B cell (primary cell): ENCODE measurements around the gene METTL27. TPM values are rescaled to one million over a fixed set of nuclear protein-coding genes. Genes with fewer than 3 reads are reported as not detected.

Source experiments
- ATAC-seq: fragments of 200-7000 bp; cut with Tn5 transposase; one replicate; pipeline ENCODE4 v1.10.0; 2021; ENCODE audit warnings: low read depth, mild to moderate bottlenecking, moderate number of reproducible peaks, moderate library complexity
- CTCF ChIA-PET: fragments of 350-600 bp; sonication (Branson Sonifier 250); formaldehyde crosslinking; loops from one replicate; lab custom pipeline; 2021; ENCODE audit warnings: antibody characterized with exemption, inconsistent platforms; lab: Charles Lee
- POLR2A ChIA-PET: fragments of 350-600 bp; sonication (Branson Sonifier 250); formaldehyde crosslinking; loops from one replicate; lab custom pipeline; 2021; ENCODE audit warnings: antibody characterized with exemption; lab: Charles Lee
- DNase-seq: peaks from one replicate; pipeline ENCODE4 v3.0.0; 2013
- H2AFZ ChIP-seq: 2 replicates; pipeline ENCODE4 v1.6.1; 2012; ENCODE audit warnings: mild to moderate bottlenecking, low read depth, low read length; ENCODE audit not compliant: insufficient read depth, poor library complexity, severe bottlenecking
- H3K27ac ChIP-seq, 2 donors: 1 replicate in 1 of 2; 2 replicates in 1 of 2; pipeline ENCODE4 v1.5.1; 2012 to 2013; ENCODE audit warnings: low read length in 2 of 2, mild to moderate bottlenecking in 2 of 2, moderate library complexity in 1 of 2
- H3K27me3 ChIP-seq, 4 experiments: fragments of 200-600 bp in 1 of 4; sonication (generic) in 1 of 4; replicated peaks in 1 of 4; 1 replicate in 2 of 4; 2 replicates in 2 of 4; pipeline versions ENCODE4 v1.6.1 to v1.7.0; 2013 to 2016; ENCODE audit warnings: low read length in 3 of 4, mild to moderate bottlenecking in 2 of 4, mixed read lengths in 1 of 4, moderate library complexity in 1 of 4; ENCODE audit not compliant: insufficient read depth in 4 of 4, control insufficient read depth in 3 of 4; ENCODE audit errors: control extremely low read depth in 1 of 4
- H3K36me3 ChIP-seq, 2 experiments: replicated peaks in 1 of 2; 1 replicate in 1 of 2; 2 replicates in 1 of 2; pipeline versions ENCODE4 v1.6.1 to v1.7.1; 2013; ENCODE audit warnings: low read length in 1 of 2; ENCODE audit not compliant: insufficient read depth in 2 of 2, control insufficient read depth in 1 of 2; ENCODE audit errors: control extremely low read depth in 1 of 2, extremely low read depth in 1 of 2
- H3K4me1 ChIP-seq, 2 donors: fragments of 200-600 bp in 1 of 2; sonication (generic) in 1 of 2; 1 replicate in 1 of 2; 2 replicates in 1 of 2; pipeline versions ENCODE4 v1.5.1 to v1.6.1; 2013 to 2017; ENCODE audit warnings: low read length in 2 of 2; ENCODE audit not compliant: control insufficient read depth in 2 of 2, insufficient read depth in 2 of 2
- H3K4me2 ChIP-seq: replicated peaks from 2 replicates; pipeline ENCODE3; 2012; ENCODE audit warnings: mild to moderate bottlenecking, low read depth, low read length; ENCODE audit not compliant: poor library complexity, severe bottlenecking
- H3K4me3 ChIP-seq, 5 experiments: fragments of 200-600 bp in 1 of 5; sonication (generic) in 1 of 5; 1 replicate in 3 of 5; 2 replicates in 2 of 5; pipeline versions ENCODE4 v1.5.1 to v1.7.0; 2011 to 2016; ENCODE audit warnings: low read length in 4 of 5, mild to moderate bottlenecking in 4 of 5, low read depth in 2 of 5, control low read depth in 1 of 5, moderate library complexity in 1 of 5; ENCODE audit not compliant: insufficient read depth in 1 of 5; ENCODE audit errors: control extremely low read depth in 1 of 5, extremely low read depth in 1 of 5
- H3K79me2 ChIP-seq: fragments of 200-600 bp; sonication (generic); one replicate; pipeline ENCODE4 v1.6.0; 2016; ENCODE audit warnings: low read length; ENCODE audit not compliant: control insufficient read depth, insufficient read depth
- H3K9ac ChIP-seq: fragments of 200-600 bp; sonication (generic); 2 replicates; pipeline ENCODE4 v1.6.1; 2017; ENCODE audit warnings: mild to moderate bottlenecking, low read length, moderate library complexity
- H3K9me3 ChIP-seq, 3 donors: one replicate each; pipeline versions ENCODE4 v1.6.1 to v1.7.1; 2013; ENCODE audit warnings: low read length in 2 of 3; ENCODE audit not compliant: control insufficient read depth in 2 of 3, insufficient read depth in 1 of 3; ENCODE audit errors: control extremely low read depth in 1 of 3
- H4K20me1 ChIP-seq: 2 replicates; pipeline ENCODE4 v1.6.0; 2012; ENCODE audit warnings: mild to moderate bottlenecking, low read length; ENCODE audit not compliant: insufficient read depth, control insufficient read depth, poor library complexity, severe bottlenecking
- H3K27ac Mint-ChIP-seq: one replicate; pipeline ENCODE4 v1.8.0; 2021; ENCODE audit warnings: mixed read lengths
- H3K27me3 Mint-ChIP-seq: one replicate; pipeline ENCODE4 v1.8.0; 2021; ENCODE audit warnings: mixed read lengths
- H3K4me1 Mint-ChIP-seq: one replicate; pipeline ENCODE4 v1.8.0; 2021; ENCODE audit warnings: mixed read lengths
- H3K4me3 Mint-ChIP-seq: one replicate; pipeline ENCODE4 v1.8.0; 2021; ENCODE audit warnings: mixed read lengths
- H3K9me3 Mint-ChIP-seq: one replicate; pipeline ENCODE4 v1.8.0; 2022; ENCODE audit warnings: mixed read lengths; ENCODE audit not compliant: insufficient read depth
- CTCF ChIP-seq: fragments of 200-600 bp; IDR thresholded peaks from one replicate; pipeline ENCODE4 v1.8.0; 2022; ENCODE audit warnings: antibody characterized with exemption, mild to moderate bottlenecking
- EZH2 ChIP-seq: IDR thresholded peaks from 2 replicates; pipeline ENCODE4 v1.6.1; 2012; ENCODE audit warnings: borderline replicate concordance, low read depth, mild to moderate bottlenecking, moderate library complexity, low read length; ENCODE audit not compliant: insufficient read depth, poor library complexity, severe bottlenecking
- WGBS: methylation state at CpG from one replicate; pipeline ENCODE4 v1.1.5; 2013; ENCODE audit warnings: missing lambda C conversion rate; ENCODE audit not compliant: insufficient coverage; 5-methylcytosine and 5-hydroxymethylcytosine counted together
- intact Hi-C: fragments of 100-400 bp; cut with micrococcal nuclease; formaldehyde crosslinking; loops from one replicate; pipeline ENCODE4 v1.10.0; 2022
- polyA plus RNA-seq: library from polyadenylated mRNA; depleted of rRNA; stranded (reverse); fragments of >200 nt; gene quantifications from 2 replicates; pipeline ENCODE4 v1.2.3, GENCODE V29; 2012
- total RNA-seq, 2 donors: library from RNA; stranded (reverse); fragments of 120-200 nt in 1 of 2; gene quantifications; 1 replicate in 1 of 2; 2 replicates in 1 of 2; pipeline versions ENCODE4 v1.2.3 to v1.2.4, GENCODE V29; 2013 to 2022

METTL27 gene
- total and polyA plus RNA-seq, 2 donors (not counting 1 experiment from before 2014, with no cell fraction given), result 0.37 to 1.5 TPM

GRCh38 chr7:73809467-73809951 is 32.8 kb downstream of the METTL27 start:
- Histone ChIP-seq H2AFZ (no peak overlapping the region), H3K9me3 (peaks cover 2 to 23% (median 9%) of the 10 kb centered on the region in 3 donors), H3K27me3 (peaks cover 0 to 13% (median 0%) of the 10 kb centered on the region in 4 experiments), H3K4me1 (no peaks in the 10 kb centered on the region), H3K27ac (no peak overlapping the region), H3K4me2 (no peak overlapping the region), H3K79me2 (no peaks in the 10 kb centered on the region), H3K4me3 (no peak overlapping the region), H3K9ac (no peak overlapping the region), H4K20me1 (no peaks in the 10 kb centered on the region), H3K36me3 (no peaks in the 10 kb centered on the region)
- H3K27me3 Mint-ChIP-seq, result peaks cover 14% of the 10 kb centered on the region
- ChIA-PET CTCF (interaction anchor here (2.0 to 4.5 kb wide), 2 partner anchors 17 to 46 kb away, joined by 6 to 41 read pairs; no protein-coding TSS in a partner anchor), POLR2A (no interaction called here)
- TF ChIP-seq CTCF (no peak), EZH2 (no peak)
- H3K9me3 Mint-ChIP-seq, result peaks cover 3% of the 10 kb centered on the region
- H3K27ac Mint-ChIP-seq, result no peak overlapping the region
- intact Hi-C loops, result no loop called here
- H3K4me1 Mint-ChIP-seq, result no peaks in the 10 kb centered on the region
- ATAC-seq, result no peak
- no peak overlapping the region for H3K4me3 Mint-ChIP-seq
- DNase-seq, result no peak
- 92% methylated on average over 21 of the region's 21 CpGs for WGBS

- Histone ChIP-seq H3K9ac (no peak overlapping the region), H2AFZ (no peak overlapping the region), H3K27me3 (no peaks in the 10 kb centered on the region), H3K4me1 (no peaks in the 10 kb centered on the region), H3K36me3 (no peaks in the 10 kb centered on the region), H3K79me2 (no peaks in the 10 kb centered on the region), H4K20me1 (no peaks in the 10 kb centered on the region), H3K27ac (no peak overlapping the region), H3K9me3 (no peaks in the 10 kb centered on the region), H3K4me2 (no peak overlapping the region), H3K4me3 (no peak overlapping the region)
- ATAC-seq, result no peak
- intact Hi-C loops, result no loop called here
- no peak for DNase-seq
- TF ChIP-seq CTCF, result no peak
- no peak for TF ChIP-seq EZH2
- WGBS, result 100% methylated on average over 3 of the region's 4 CpGs
- Mint-ChIP-seq H3K4me1 (no peaks in the 10 kb centered on the region), H3K4me3 (no peak overlapping the region), H3K9me3 (no peaks in the 10 kb centered on the region), H3K27me3 (peaks cover 4% of the 10 kb centered on the region), H3K27ac (no peak overlapping the region)
- ChIA-PET CTCF (no interaction called here), POLR2A (no interaction called here)
These were observed 39.9 kb downstream of the METTL27 start for GRCh38 chr7:73802459-73802858.
